HG03342 (cell line): ENCODE results near the gene FAM168A.

ENCODE experiments used
- ATAC-seq: cut with Tn5 transposase; IDR thresholded peaks from one replicate; pipeline ENCODE4 v1.9.1; 2021; ENCODE audit warnings: mild to moderate bottlenecking, moderate library complexity; ENCODE audit not compliant: unreplicated experiment

Gene FAM168A

DNA sequence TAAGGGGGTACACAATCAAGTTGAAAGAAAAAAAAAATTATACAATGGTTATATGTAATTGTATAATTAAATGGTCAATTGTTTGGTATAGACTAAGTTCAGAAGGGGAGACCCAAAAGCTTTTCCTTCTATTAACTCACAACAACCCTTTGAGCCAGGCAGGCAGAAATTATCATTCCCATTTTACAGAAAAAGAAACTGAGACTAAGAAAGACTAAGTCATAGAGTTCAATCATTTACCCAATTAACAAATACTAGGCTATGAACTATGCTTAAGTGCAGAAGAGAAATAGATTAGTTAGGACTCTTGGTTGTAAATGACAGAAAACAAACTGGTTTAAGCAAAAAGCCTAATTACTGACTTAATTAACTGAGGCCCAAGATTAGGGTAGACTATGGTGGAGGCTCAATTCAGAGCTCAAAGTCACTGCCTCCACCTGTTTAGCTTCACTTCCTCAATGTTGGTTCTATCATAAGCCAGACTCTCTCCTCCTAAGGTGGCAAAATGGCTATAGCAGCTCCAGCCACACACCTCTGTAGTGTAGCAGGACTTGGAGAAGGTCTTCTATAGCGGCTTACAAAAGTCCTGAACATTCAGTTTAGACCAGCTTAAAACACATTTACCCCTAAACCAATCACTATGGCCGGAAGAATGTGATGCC is 34.2 kb downstream of the FAM168A start:
- ATAC-seq: no peak

DNA sequence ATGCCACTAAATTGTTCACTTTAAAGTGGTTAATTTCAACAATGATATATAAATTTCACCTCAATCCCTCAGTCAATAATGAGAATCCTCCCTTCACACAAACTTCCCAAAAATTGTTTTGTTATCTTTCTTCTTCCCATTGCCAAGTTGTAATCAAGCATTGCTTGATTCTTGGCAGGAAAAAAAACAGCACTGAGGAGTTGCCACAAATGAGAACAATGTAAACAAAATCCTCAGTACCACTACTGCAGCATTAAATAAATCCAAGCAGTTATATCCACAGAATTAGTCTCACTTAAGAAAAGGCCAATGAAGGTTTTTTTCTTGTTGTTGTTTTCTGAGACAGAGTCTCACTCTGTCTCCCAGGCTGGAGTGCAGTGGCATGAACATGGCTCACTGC is 38.2 kb downstream of the FAM168A start:
- ATAC-seq: no peak

DNA sequence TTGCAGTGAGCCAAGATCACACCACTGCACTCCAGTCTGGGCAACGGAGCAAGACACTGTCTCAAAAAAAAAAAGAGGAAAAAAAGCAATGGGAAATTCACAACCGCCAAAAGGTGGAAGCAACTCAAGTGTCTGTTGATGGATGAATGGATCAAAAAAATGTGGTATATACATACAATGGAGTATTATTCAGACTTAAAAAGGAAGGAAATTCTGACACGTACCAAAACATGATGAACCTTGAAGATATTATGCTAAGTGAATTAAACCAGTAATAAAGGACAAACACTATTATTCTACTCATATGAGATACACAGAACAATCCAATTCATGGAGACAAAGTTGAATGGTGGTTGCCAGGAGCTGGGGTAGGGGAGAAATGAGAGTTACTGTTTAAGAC is 40.9 kb downstream of the FAM168A start:
- no peak for ATAC-seq

DNA sequence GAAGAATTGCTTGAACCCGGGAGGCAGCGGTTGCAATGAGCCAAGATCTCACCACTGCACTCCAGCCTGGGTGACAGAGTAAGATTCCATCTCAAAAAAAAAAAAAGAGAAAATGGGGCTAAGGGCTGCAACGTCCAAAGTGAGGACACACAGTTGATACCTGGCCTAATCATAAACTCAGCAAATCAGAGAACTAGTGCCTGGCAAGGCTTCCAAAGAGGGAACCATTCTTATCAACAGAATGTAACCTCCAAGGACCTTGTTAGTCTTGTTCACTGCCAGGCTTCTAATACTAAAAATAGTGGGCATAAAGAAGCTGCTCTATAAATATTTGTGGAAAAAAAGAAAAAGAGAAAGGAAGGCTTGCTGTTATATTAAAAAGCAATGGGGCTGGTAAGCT is 42.3 kb downstream of the FAM168A start:
- no peak for ATAC-seq

GRCh38 chr11:73554671-73555320 is 43.1 kb downstream of the FAM168A start:
- ATAC-seq: no peak

DNA sequence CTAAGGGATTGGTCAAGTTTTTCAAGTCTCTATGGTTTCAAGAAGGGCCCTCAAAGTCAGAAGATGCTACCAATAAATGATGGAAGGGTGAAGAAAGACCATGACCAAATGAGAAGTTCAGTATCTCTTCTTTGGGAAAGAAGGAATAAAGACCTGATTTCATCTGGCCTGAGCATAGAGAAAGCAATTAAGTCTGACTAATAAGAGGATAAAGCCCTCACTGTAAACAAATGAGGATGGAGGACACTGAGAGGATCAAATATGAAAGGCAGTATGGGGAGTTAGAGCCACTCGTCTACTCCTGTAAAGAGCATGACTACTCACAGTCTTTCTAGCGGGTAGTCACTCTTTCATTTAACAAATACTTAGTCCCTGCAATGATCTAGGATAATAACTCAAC is 44.6 kb downstream of the FAM168A start:
- ATAC-seq: no peak

GRCh38 chr11:73551677-73552076 is 46.2 kb downstream of the FAM168A start:
- ATAC-seq: no peak

- ATAC-seq: no peak
Measured at GRCh38 chr11:73549376-73549775, 48.5 kb downstream of the FAM168A start.

DNA sequence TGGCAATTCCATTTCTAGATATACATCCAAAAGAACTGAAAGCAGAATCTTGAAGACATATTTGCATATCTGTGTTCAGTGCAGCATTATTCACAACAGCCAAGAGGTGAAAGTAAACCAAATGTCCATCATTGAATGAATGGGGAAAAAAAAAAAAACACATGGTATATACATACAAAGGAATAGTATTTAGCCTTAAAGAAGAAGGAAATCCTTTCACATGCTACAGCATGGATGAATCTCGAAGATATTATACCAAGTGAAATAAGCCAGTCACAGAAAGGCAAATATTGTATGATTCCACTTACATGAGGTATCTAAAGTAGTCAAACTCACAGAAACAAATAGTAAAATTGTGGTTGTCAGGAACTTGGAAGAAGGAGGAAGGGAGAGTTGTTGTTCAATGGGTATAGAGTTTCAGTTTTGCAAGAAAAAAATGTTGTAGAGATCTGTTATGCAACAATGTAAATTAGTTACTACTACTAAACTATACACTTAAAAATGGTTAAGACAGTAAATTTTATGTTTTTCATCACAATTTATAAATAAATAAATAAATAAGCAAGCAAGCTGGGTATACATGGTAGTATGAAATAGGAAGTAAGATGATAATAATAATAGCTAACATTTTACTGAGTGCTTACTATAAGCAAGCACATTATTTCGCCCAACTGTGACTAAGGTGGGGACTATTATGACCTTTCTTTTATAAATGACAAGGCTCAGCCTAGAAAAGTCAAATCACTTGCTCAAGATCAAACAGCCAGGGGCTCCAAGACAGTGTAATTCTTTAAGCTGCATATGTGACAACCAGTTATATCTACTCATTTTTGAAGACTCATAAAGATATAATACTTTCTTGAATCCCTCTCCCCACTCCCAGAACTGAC is 50.0 kb downstream of the FAM168A start:
- no peak for ATAC-seq

DNA sequence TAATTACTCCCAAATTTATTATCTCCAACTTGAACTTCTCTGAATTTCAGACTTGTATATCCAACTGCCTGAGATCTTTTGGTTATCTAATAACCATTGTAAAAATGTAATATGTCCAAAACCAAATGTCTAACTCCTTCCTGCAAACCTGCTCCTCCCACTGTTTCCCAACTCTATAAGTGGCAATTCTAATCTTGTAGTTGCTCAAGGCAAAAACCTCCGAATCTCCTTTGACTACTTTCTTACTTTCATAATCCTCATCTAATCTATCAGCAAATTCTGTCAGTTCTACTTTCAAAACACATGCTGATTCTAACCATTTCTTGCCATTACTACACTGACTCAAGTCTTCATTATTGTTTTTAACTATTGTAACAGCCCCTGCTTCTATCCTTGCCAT is 55.7 kb downstream of the FAM168A start:
- ATAC-seq: no peak

- ATAC-seq: no peak
Measured at GRCh38 chr11:73539506-73540084, 58.3 kb downstream of the FAM168A start.

- peak; percentile 79 for ATAC-seq
Measured at GRCh38 chr11:73538381-73538872, 59.5 kb downstream of the FAM168A start.

DNA sequence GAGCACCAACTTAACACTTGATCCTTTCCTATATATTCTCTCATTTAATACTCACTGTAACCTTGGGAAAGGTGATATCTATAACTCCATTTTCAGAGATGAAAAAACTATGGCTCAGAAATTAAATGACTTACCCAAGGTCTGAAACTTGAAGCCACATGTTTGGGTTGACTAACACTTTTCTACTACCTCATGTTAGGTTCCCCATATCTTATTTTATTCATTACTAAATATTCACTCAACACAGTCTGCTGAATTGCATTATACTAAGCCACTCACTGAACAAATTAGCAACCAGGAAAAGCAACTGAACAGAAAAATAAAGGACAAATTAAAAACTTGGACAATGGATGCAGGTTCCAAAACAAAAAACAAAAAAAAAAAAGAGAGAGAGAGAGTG is 59.9 kb downstream of the FAM168A start:
- ATAC-seq: no peak

DNA sequence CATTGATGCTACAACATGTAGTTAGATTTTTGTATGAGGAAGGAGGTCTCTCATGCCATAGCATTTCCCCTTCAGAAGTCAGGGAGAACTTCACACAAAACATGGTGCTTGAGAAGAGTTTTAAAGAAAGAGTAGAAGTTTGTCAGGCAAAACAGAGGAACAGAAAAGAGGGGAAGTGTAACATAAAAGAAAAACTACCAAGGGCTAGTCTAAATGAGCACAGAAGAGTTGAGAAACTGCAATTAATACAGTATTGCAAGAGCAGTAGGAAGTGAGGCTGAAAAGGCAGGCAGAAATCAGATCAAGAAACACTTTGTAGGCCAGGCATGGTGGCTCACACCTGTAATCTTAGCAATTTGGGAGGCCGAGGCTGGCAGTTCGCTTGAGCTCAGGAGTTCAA is 61.0 kb downstream of the FAM168A start:
- no peak for ATAC-seq

DNA sequence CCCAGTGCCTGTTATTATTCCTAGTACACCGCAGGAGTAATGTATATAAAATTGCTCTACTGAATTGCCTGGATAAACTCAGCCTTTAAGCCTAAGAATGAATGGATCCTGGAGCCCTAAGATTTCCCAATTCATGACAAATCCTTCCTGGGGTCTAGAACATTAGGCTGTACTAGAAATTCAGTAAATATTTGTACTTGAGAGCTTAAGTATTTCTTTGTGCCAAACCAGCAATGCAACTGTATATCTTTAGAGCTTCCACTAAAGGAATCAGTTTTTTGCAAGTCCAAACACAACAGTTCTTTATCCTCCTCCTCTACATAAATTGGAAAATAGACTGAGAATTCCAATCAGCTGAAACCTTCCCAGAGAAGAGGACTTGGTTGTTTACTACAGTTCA is 65.6 kb downstream of the FAM168A start:
- ATAC-seq: no peak

DNA sequence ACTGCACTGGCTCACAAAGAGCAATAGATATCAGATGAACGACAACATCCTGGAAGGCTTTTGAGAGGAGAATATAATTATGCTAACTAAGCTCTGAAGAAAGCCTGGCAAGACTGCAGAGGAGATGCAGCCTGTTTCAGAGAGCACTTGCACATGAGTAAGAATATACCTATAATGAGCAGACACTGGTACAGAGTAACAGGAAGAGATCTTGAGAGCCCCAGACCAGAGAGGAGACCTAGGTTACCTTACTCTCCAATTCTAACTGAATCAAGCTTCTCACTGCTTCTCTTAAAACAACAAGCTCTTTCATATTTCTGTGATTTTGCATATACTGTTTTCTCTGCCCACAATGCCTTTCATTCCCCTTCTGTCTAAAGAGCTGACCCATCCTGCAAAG is 66.5 kb downstream of the FAM168A start:
- no peak for ATAC-seq

- no peak for ATAC-seq
Measured at GRCh38 chr11:73530109-73530508, 67.8 kb downstream of the FAM168A start.

GRCh38 chr11:73529204-73529530 is 68.7 kb downstream of the FAM168A start:
- ATAC-seq: no peak

DNA sequence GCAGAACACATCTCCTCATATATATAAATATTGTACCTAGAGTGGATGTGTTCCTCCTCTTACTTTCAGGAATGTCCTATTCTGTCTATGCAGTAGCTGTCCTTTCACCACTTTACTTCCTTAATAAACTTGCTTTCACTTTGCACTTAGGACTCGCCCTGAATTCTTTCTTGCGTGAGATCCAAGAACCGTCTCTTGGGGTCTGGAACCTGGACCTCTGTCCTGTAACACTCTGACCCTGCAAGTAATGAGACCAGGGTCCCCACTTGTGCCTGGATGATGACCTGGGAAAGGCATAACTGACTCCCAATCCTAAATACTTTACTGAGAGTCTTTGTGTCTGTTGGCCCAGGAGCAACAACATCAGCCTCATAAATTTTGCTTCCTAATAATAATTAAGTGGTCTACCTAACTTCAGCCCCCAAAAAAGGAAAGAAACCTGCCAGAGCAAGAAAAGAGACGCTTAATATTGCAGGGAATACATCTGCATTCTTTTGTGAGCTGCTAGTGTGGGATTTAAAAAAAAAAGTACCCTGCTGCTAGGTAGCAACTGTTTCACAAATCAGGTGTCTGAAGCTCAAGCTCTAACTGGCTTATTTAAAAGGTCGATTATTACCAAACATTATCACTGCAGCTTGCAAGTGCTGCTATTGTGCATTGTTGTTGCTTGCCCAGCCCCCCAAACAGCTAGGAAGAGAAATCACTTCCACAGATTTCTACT is 69.3 kb downstream of the FAM168A start:
- ATAC-seq: no peak

DNA sequence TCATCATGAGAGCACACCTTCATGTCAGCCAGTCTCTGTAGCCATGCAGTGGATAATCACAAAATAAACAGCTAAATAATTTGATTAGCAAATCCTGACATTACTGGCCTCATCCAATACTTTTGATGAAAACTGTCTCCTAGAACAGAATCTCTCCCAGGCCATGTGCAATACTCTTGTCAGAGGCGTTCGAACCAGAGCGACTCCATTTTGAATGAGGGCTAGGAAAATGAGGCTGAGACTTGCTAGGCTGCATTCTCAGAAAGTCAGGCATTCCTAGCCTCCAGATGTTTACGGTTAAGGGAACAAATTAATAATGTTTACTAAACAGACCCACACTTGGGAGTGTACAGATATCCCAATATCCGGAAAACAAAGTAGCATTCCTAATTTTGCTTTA is 69.9 kb downstream of the FAM168A start:
- ATAC-seq: no peak

DNA sequence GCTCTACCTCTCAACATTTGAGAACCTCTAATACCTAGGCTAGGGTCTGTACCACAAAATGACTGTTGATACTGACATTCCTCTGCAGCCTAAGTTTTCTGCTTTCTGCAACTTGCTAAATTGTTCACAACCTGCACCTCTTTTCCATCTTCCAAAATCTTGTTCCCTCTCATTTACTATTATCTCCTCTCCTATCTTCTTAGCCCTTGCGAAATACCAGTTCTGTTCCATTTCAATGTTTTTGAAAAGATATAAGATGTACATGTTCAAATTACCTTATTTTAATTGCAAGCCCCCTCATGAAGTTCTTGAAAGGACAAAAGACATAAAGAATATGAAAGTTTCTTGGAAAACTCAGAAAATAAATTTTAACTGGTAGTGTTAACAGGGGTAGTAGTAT is 72.3 kb downstream of the FAM168A start:
- ATAC-seq: no peak
